ENCODE measurements around the gene CYP4A22.

GRCh38 chr1:47104816-47105215, 32.4 kb upstream of the CYP4A22 start:
- TF ChIP-seq CTCF (conservative IDR thresholded peaks at IDR 0.05; ENCODE audit: low read depth, low read length) (0 out of 2 replicates have a peak, but pooled peaks have one; percentile 34), EZH2 (IDR thresholded peaks at IDR 0.05; ENCODE audit: low read length, unreplicated experiment) (no peak)

Data from PC-3 (cell line).